ENCODE data around the gene NT5DC3.
A peak's percentile ranks its signal among the peaks of the same experiment; 100 is the strongest.

NT5DC3 gene

DNA sequence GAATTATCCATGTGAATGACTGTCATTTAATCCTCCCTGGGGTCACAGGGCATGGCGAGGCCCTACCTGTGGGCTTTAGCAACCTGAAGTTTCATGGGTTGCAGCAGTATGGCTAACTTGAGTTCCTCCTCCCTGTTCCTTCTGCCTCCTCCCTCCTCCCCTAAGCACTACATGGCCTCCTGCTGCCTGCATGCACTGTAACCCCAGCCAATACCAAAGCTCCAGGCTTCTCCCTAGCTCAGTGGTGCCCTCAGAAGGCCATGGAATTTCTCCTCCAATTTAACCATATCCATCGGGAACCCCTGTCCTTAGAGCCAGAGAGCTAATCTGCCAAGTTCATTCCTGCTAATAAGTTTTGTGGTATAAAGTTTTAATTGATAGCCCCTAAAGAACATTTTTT is 95.1 kb downstream of the NT5DC3 start:
- DNase-seq = no peak

DNA sequence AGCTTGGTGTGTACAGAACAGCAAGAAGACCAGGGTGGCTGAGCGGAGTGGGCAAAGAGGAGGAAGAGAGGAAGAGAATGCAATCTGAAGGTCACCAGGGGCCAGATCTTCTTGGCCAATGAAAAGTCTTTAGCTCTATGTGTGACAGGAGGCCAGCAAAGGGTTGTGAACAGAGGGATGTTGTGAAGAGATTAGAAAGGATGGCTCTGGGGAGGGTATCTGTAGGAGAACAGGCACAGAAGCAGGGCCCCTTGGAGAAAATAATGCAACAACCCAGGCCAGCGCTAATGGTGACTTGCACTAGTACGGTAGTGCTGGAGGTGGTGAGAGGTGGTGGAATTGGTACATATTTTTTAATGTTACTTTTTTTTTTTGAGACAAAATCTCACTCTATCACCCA is 97.2 kb downstream of the NT5DC3 start:
- DNase-seq = no peak

DNA sequence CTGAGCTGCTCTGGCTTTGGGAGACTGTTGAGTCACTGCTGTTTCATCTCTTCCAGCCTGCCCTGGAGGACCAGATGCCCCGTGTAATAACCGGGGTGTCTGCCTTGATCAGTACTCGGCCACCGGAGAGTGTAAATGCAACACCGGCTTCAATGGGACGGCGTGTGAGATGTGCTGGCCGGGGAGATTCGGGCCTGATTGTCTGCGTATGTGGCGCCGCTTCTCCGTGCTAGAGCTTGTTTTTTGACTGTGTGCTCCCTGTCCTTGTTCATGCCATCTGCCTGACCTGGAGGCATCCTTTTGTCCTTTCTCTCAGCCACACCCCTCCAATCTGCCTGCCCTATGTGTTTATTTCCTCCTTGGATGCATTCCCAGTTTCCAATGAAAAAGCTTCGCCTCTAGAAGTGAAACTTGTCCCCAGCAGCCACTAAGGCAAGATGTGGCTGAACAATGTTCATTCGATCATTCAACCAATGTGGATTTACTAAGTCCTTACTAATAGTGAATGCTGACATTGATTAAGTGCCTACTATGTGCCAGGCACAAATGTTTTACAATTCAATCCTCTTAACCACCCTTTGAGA is 98.6 kb downstream of the NT5DC3 start:
- DNase-seq = no peak

DNA sequence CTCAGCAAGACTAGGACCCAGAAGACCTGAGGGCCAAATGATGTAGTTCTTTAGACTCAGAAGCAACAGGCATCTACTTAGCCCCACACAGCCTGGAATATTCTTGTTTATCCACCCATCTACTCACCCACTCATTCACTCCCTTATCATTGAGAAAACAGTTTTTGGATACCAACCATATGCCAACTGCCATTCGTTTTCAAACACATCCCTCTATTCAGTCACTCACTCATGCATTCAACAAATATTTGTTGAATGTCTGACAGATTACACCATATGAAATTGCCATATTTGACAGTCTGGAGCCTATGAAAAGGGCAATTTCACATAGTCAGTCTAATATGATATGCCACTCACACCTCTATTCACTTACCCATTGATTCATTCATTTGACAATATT is 103.2 kb downstream of the NT5DC3 start:
- DNase-seq = no peak

DNA sequence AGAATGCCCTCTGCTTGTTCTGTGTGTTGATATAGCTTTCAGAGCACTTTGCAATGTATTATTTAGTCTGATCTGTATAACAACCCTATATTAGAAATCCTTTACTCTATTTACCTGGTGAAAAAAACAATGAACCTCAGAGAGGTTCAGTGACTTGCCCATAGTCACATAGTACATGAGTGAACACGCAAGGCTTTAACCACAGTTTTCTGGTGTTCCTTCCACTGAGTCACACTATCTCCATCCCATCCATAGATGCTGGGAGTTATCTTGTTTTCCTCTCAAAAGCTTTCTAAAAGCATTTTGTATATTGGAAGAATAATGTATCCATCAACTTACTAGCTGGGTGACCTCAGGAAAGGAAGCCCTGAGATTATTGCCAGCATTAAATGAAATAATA is 104.5 kb downstream of the NT5DC3 start:
- no peak for DNase-seq

DNA sequence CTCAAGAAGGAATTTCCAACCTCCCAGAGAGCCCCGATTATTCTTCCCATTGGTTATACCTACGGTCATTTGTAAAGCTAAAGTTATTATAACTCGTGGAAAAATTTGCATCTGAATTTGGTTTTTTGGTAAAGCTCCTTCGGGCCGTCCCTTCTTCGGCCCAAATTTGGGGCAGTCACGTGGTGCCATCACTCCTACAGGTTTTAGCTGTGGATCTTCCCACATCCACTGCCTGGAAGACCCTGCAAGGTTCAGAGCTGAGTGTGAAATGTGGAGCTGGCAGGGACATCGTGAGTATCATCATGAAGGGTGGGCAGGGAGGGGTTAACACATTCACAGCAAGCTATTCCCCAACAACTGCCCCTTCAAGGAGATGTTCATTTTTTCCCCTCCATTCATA is 105.7 kb downstream of the NT5DC3 start:
- DNase-seq = no peak

DNA sequence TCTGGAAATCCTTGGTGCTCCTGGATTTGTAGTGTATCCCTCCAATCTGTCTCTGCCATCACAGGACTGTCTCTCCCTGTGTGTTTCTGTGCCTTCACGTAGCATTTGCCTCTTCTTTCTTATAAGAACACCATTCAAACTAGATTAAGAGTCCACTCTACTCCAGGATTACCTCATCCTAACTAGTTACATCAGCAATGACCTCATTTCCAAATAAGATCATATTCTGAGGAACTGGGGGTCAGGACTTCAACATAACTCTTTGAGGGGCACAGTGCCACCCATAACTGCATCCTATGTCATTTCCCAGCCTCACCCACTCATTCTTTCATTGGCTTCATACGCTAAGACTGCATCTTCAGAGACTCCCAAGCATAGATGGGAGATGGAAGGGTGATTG is 106.2 kb downstream of the NT5DC3 start:
- no peak for DNase-seq

DNA sequence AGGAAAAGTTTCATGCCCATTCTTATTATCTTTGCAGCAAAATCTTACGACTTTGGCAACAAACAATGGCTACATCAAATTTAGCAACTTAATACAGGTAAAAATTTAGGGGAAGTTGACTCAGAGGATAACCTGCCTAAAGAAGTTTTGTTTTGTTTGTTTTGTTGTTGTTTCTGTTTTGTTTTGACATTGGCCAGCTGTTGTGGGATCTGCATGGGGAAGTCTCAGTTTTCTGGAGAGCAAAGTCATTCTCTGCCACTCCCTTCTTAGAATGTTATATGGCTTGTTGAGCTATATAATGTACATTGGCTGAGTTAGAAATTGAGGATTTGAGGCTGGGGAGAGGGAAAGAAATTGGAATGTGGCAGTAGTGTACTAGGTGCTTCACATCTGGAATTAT is 109.5 kb downstream of the NT5DC3 start:
- no peak for DNase-seq

DNA sequence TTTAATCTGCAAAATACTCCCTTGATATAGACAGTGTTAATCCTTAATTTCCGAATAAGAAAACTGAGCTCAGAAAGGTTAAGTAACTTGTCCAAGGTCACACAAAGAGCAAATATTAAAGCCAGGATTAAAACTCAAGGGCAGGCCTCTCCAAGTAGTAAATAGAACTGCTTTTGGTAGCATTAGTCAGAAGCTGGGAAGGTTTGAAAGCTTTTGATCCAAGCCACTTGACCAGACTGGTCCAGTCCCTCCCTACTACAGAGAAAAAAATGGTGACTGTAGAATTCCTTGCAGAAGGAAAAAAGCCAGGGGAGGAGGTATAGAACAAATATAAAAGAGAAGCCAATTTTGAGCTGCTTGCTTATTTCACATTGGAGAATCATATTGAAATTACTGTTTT is 111.5 kb downstream of the NT5DC3 start:
- no peak for DNase-seq

DNA sequence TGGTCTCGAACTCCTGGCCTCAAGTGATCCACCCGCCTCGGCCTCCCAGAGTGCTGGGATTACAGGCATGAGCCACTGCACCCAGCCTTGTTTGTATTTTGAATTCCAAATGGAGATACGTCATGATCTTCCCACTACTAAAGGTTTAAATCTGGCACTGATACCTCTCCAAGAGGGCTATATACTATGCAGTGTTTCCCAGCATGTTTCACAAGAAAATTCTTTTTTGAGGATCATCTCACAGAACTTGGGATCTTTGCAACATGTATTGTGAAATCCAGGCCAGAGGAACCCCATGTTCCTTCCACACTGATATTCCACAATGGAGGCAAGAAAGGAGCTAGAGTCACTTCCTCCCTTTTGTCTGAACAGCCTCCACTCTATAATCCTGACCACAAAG is 112.7 kb downstream of the NT5DC3 start:
- no peak for DNase-seq

DNA sequence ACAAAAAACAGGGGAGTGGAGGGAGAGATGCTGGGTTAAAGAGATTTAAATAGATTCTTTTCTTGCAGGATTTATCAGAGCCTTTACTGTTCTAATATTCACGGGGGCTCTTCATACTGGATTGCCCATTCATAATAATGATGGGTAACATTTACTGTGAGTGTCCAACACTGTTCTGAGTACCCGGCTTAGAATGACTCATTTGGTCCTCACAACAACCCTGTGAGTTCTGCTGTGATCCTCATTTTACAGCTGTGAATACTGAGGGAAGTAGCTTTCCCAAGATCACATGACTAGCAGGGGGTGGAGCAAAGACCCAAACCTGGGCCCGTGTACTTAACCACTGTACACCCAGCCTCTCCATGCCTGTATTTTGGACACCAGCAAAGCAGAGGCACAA is 113.4 kb downstream of the NT5DC3 start:
- DNase-seq = peak in 1 of 2 donors; percentile 2

DNA sequence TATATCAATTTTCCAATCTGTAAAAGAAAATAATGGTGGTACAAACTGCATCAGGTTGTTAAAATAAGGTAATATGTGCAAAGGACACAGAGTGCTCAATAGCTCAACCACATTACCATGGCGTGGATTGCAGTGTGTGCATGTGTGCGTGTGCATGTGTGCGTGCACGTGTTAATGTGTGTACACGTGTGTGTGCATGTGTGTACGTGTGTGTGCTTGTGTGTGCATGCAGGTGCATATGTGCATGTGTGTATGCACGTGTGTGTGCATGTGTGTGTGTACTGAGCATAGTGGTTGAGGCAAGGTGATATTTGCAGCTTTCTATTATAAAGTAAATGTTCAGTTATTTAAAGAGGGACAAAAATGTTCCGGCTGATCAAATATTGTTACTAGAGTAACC is 115.6 kb downstream of the NT5DC3 start:
- no peak for DNase-seq

All from inflammatory macrophage (primary cell).